ENCODE data around the gene CNBD2.
A peak's percentile ranks its signal among the peaks of the same experiment; 100 is the strongest.
"Not testable (repeated sequence)": the region's sequence is repeated elsewhere in the genome, so short reads cannot be mapped to it uniquely, and the experiment has no call there.

The CNBD2 gene

GRCh38 chr20:36053863-36054518 is 85.6 kb downstream of the CNBD2 start:
- H3K9me3 ChIP-seq (ENCODE audit: control insufficient read depth, low read length); H3K36me3 ChIP-seq (ENCODE audit: control insufficient read depth, insufficient read depth, low read length); H3K27me3 ChIP-seq (ENCODE audit: control insufficient read depth, insufficient read depth, low read length); H3K9ac ChIP-seq (ENCODE audit: low read length); H3K4me3 ChIP-seq (ENCODE audit: low read length); H3K4me1 ChIP-seq (ENCODE audit: control insufficient read depth, insufficient read depth, low read length): not testable (repeated sequence)

- no peak overlapping the region for H3K9ac ChIP-seq (ENCODE audit: low read length)
- no peaks in the 10 kb centered on the region for H3K27me3 ChIP-seq (ENCODE audit: control insufficient read depth, insufficient read depth, low read length)
- no peak overlapping the region for H3K4me3 ChIP-seq (ENCODE audit: low read length)
- H3K9me3 ChIP-seq (ENCODE audit: control insufficient read depth, low read length) = no peaks in the 10 kb centered on the region
- no peaks in the 10 kb centered on the region for H3K36me3 ChIP-seq (ENCODE audit: control insufficient read depth, insufficient read depth, low read length)
- peaks cover 8% of the 10 kb centered on the region for H3K4me1 ChIP-seq (ENCODE audit: control insufficient read depth, insufficient read depth, low read length)
These were observed 86.8 kb downstream of the CNBD2 start for GRCh38 chr20:36055145-36055544.

- Histone ChIP-seq H3K4me3 (ENCODE audit: low read length) (no peak overlapping the region), H3K9ac (ENCODE audit: low read length) (no peak overlapping the region), H3K36me3 (ENCODE audit: control insufficient read depth, insufficient read depth, low read length) (no peaks in the 10 kb centered on the region), H3K9me3 (ENCODE audit: control insufficient read depth, low read length) (no peaks in the 10 kb centered on the region), H3K27me3 (ENCODE audit: control insufficient read depth, insufficient read depth, low read length) (no peaks in the 10 kb centered on the region), H3K4me1 (ENCODE audit: control insufficient read depth, insufficient read depth, low read length) (peaks cover 14% of the 10 kb centered on the region)
These were observed 92.3 kb downstream of the CNBD2 start for GRCh38 chr20:36060676-36061075.

- no peaks in the 10 kb centered on the region for H3K27me3 ChIP-seq (ENCODE audit: control insufficient read depth, insufficient read depth, low read length)
- H3K4me1 ChIP-seq (ENCODE audit: control insufficient read depth, insufficient read depth, low read length) = peaks cover 20% of the 10 kb centered on the region
- no peak overlapping the region for H3K4me3 ChIP-seq (ENCODE audit: low read length)
- no peaks in the 10 kb centered on the region for H3K9me3 ChIP-seq (ENCODE audit: control insufficient read depth, low read length)
- H3K36me3 ChIP-seq (ENCODE audit: control insufficient read depth, insufficient read depth, low read length) = no peaks in the 10 kb centered on the region
- no peak overlapping the region for H3K9ac ChIP-seq (ENCODE audit: low read length)
These were observed 93.4 kb downstream of the CNBD2 start for GRCh38 chr20:36061754-36062153.

GRCh38 chr20:36062799-36063198 is 94.4 kb downstream of the CNBD2 start:
- Histone ChIP-seq H3K4me3 (ENCODE audit: low read length) (no peak overlapping the region), H3K4me1 (ENCODE audit: control insufficient read depth, insufficient read depth, low read length) (peaks cover 25% of the 10 kb centered on the region), H3K9ac (ENCODE audit: low read length) (no peak overlapping the region), H3K27me3 (ENCODE audit: control insufficient read depth, insufficient read depth, low read length) (no peaks in the 10 kb centered on the region), H3K36me3 (ENCODE audit: control insufficient read depth, insufficient read depth, low read length) (no peaks in the 10 kb centered on the region), H3K9me3 (ENCODE audit: control insufficient read depth, low read length) (no peaks in the 10 kb centered on the region)

- no peaks in the 10 kb centered on the region for H3K9me3 ChIP-seq (ENCODE audit: control insufficient read depth, low read length)
- H3K36me3 ChIP-seq (ENCODE audit: control insufficient read depth, insufficient read depth, low read length) = no peaks in the 10 kb centered on the region
- peaks cover 25% of the 10 kb centered on the region for H3K4me1 ChIP-seq (ENCODE audit: control insufficient read depth, insufficient read depth, low read length)
- no peaks in the 10 kb centered on the region for H3K27me3 ChIP-seq (ENCODE audit: control insufficient read depth, insufficient read depth, low read length)
- H3K9ac ChIP-seq (ENCODE audit: low read length) = peak overlapping the region; percentile 74
- peak overlapping the region; percentile 54 for H3K4me3 ChIP-seq (ENCODE audit: low read length)
These were observed 95.7 kb downstream of the CNBD2 start for GRCh38 chr20:36063916-36064657.

- Histone ChIP-seq H3K9ac (ENCODE audit: low read length) (peak overlapping the region; percentile 74), H3K36me3 (ENCODE audit: control insufficient read depth, insufficient read depth, low read length) (no peaks in the 10 kb centered on the region), H3K4me1 (ENCODE audit: control insufficient read depth, insufficient read depth, low read length) (peaks cover 25% of the 10 kb centered on the region), H3K27me3 (ENCODE audit: control insufficient read depth, insufficient read depth, low read length) (no peaks in the 10 kb centered on the region), H3K4me3 (ENCODE audit: low read length) (peak overlapping the region; percentile 54), H3K9me3 (ENCODE audit: control insufficient read depth, low read length) (no peaks in the 10 kb centered on the region)
These were observed 96.5 kb downstream of the CNBD2 start for GRCh38 chr20:36064658-36065426.

GRCh38 chr20:36065427-36065998 is 97.1 kb downstream of the CNBD2 start:
- H3K27me3 ChIP-seq (ENCODE audit: control insufficient read depth, insufficient read depth, low read length) = no peaks in the 10 kb centered on the region

GRCh38 chr20:36066777-36067176 is 98.4 kb downstream of the CNBD2 start:
- Histone ChIP-seq H3K36me3 (ENCODE audit: control insufficient read depth, insufficient read depth, low read length) (no peaks in the 10 kb centered on the region), H3K9me3 (ENCODE audit: control insufficient read depth, low read length) (no peaks in the 10 kb centered on the region), H3K4me1 (ENCODE audit: control insufficient read depth, insufficient read depth, low read length) (peaks cover 25% of the 10 kb centered on the region), H3K9ac (ENCODE audit: low read length) (no peak overlapping the region), H3K4me3 (ENCODE audit: low read length) (no peak overlapping the region), H3K27me3 (ENCODE audit: control insufficient read depth, insufficient read depth, low read length) (no peaks in the 10 kb centered on the region)

More at GRCh38 chr20:36065427-36065998, 97.1 kb downstream of the CNBD2 start:
- Histone ChIP-seq H3K4me1 (ENCODE audit: control insufficient read depth, insufficient read depth, low read length) (peaks cover 25% of the 10 kb centered on the region), H3K9me3 (ENCODE audit: control insufficient read depth, low read length) (no peaks in the 10 kb centered on the region), H3K9ac (ENCODE audit: low read length) (peak overlapping the region; percentile 74), H3K4me3 (ENCODE audit: low read length) (peak overlapping the region; percentile 54), H3K36me3 (ENCODE audit: control insufficient read depth, insufficient read depth, low read length) (no peaks in the 10 kb centered on the region)

- not testable (repeated sequence) for H3K27me3 ChIP-seq (ENCODE audit: control insufficient read depth, insufficient read depth, low read length); H3K9me3 ChIP-seq (ENCODE audit: control insufficient read depth, low read length); H3K9ac ChIP-seq (ENCODE audit: low read length); H3K4me3 ChIP-seq (ENCODE audit: low read length); H3K36me3 ChIP-seq (ENCODE audit: control insufficient read depth, insufficient read depth, low read length)
- H3K4me1 ChIP-seq (ENCODE audit: control insufficient read depth, insufficient read depth, low read length) = peaks cover 25% of the 10 kb centered on the region
These were observed 100.1 kb downstream of the CNBD2 start for GRCh38 chr20:36068526-36068925.

GRCh38 chr20:36070451-36070850 is 102.1 kb downstream of the CNBD2 start:
- no peak overlapping the region for H3K4me3 ChIP-seq (ENCODE audit: low read length)
- H3K36me3 ChIP-seq (ENCODE audit: control insufficient read depth, insufficient read depth, low read length) = no peaks in the 10 kb centered on the region
- H3K27me3 ChIP-seq (ENCODE audit: control insufficient read depth, insufficient read depth, low read length) = no peaks in the 10 kb centered on the region
- no peaks in the 10 kb centered on the region for H3K9me3 ChIP-seq (ENCODE audit: control insufficient read depth, low read length)
- H3K9ac ChIP-seq (ENCODE audit: low read length) = no peak overlapping the region
- peaks cover 14% of the 10 kb centered on the region for H3K4me1 ChIP-seq (ENCODE audit: control insufficient read depth, insufficient read depth, low read length)

- no peak overlapping the region for H3K4me3 ChIP-seq (ENCODE audit: low read length)
- H3K36me3 ChIP-seq (ENCODE audit: control insufficient read depth, insufficient read depth, low read length) = no peaks in the 10 kb centered on the region
- peaks cover 5% of the 10 kb centered on the region for H3K4me1 ChIP-seq (ENCODE audit: control insufficient read depth, insufficient read depth, low read length)
- no peak overlapping the region for H3K9ac ChIP-seq (ENCODE audit: low read length)
- H3K27me3 ChIP-seq (ENCODE audit: control insufficient read depth, insufficient read depth, low read length) = no peaks in the 10 kb centered on the region
- H3K9me3 ChIP-seq (ENCODE audit: control insufficient read depth, low read length) = no peaks in the 10 kb centered on the region
These were observed 103.5 kb downstream of the CNBD2 start for GRCh38 chr20:36071848-36072247.

Measured in mucosa of stomach (tissue), 1 donor.